IMR-90 (cell line): ENCODE results near the gene PCP4L1. TPM values are rescaled to one million over a fixed set of nuclear protein-coding genes. Genes with fewer than 3 reads are reported as not detected.

ENCODE experiments used
- ATAC-seq: fragments of 200-7000 bp; cut with Tn5 transposase; 2 replicates; pipeline ENCODE4 v1.9.1; 2020; ENCODE audit warnings: low read depth, mild to moderate bottlenecking, moderate library complexity
- BruUV-seq: library from RNA; stranded (reverse); fragments of 400-500 nt; replicated peaks from 2 replicates; lab custom pipeline; 2021; lab: Mats Ljungman, UMichigan
- CTCF ChIA-PET: fragments of 300-600 bp; formaldehyde crosslinking; extraction: SDS; loops from one replicate; lab custom pipeline; 2021; ENCODE audit warnings: antibody characterized with exemption; lab: Yijun Ruan, JAX
- POLR2A ChIA-PET: fragments of 300-600 bp; sonication (Branson Sonifier 250); formaldehyde crosslinking; loops from one replicate; lab custom pipeline; 2022; ENCODE audit warnings: antibody characterized with exemption; ENCODE audit not compliant: unreplicated experiment; lab: Charles Lee
- DNase-seq: peaks from one replicate; pipeline ENCODE4 v3.0.0; 2013
- H2AFZ ChIP-seq: replicated peaks from 2 replicates; pipeline ENCODE3; 2013; ENCODE audit warnings: low read length, mild to moderate bottlenecking; ENCODE audit not compliant: poor library complexity
- H2AK5ac ChIP-seq: 2 replicates; pipeline ENCODE4 v1.6.1; 2013; ENCODE audit warnings: low read depth, low read length, inconsistent platforms
- H2AK9ac ChIP-seq: replicated peaks from 2 replicates; pipeline ENCODE3; 2013; ENCODE audit warnings: mild to moderate bottlenecking, low read depth, low read length, moderate library complexity; ENCODE audit not compliant: poor library complexity
- H2BK120ac ChIP-seq: 2 replicates; pipeline ENCODE4 v1.6.1; 2013; ENCODE audit warnings: low read depth, low read length, inconsistent platforms
- H2BK15ac ChIP-seq: 3 replicates; pipeline ENCODE4 v1.6.1; 2013; ENCODE audit warnings: low read depth, low read length, inconsistent platforms
- H2BK20ac ChIP-seq: 2 replicates; pipeline ENCODE4 v1.6.1; 2013; ENCODE audit warnings: low read depth, mild to moderate bottlenecking, inconsistent platforms, low read length, moderate library complexity
- H2BK5ac ChIP-seq: 2 replicates; pipeline ENCODE4 v1.6.1; 2013; ENCODE audit warnings: mild to moderate bottlenecking, low read depth, low read length, inconsistent platforms; ENCODE audit not compliant: poor library complexity, severe bottlenecking
- H3K14ac ChIP-seq: replicated peaks from 2 replicates; pipeline ENCODE4 v1.6.1; 2013; ENCODE audit warnings: low read depth, low read length, inconsistent platforms
- H3K18ac ChIP-seq: 2 replicates; pipeline ENCODE4 v1.6.1; 2013; ENCODE audit warnings: low read depth, low read length, control low read depth
- H3K23ac ChIP-seq: 2 replicates; pipeline ENCODE4 v1.6.1; 2013; ENCODE audit warnings: low read depth, low read length, inconsistent platforms
- H3K27ac ChIP-seq: 2 replicates; pipeline ENCODE4 v1.5.1; 2013; ENCODE audit warnings: mild to moderate bottlenecking, control low read depth, low read length; ENCODE audit not compliant: insufficient read depth
- H3K27me3 ChIP-seq: 2 replicates; pipeline ENCODE4 v1.6.1; 2013; ENCODE audit warnings: low read length; ENCODE audit not compliant: control insufficient read depth, insufficient read depth
- H3K36me3 ChIP-seq: 2 replicates; pipeline ENCODE4 v1.6.1; 2013; ENCODE audit warnings: low read length, mixed read lengths; ENCODE audit not compliant: control insufficient read depth, insufficient read depth
- H3K4ac ChIP-seq: 2 replicates; pipeline ENCODE4 v1.6.1; 2013; ENCODE audit warnings: low read depth, low read length, inconsistent platforms
- H3K4me1 ChIP-seq: 2 replicates; pipeline ENCODE4 v1.6.1; 2013; ENCODE audit warnings: low read length, mixed read lengths; ENCODE audit not compliant: control insufficient read depth, insufficient read depth
- H3K4me2 ChIP-seq: 2 replicates; pipeline ENCODE4 v1.6.1; 2013; ENCODE audit warnings: low read depth, mild to moderate bottlenecking, control low read depth, low read length, moderate library complexity
- H3K4me3 ChIP-seq: 2 replicates; pipeline ENCODE4 v1.5.1; 2013; ENCODE audit warnings: low read depth, mild to moderate bottlenecking, control low read depth, low read length, moderate library complexity; ENCODE audit not compliant: insufficient read depth
- H3K56ac ChIP-seq: 2 replicates; pipeline ENCODE4 v1.6.1; 2013; ENCODE audit warnings: low read length, inconsistent platforms; ENCODE audit not compliant: insufficient read depth; ENCODE audit errors: extremely low read depth
- H3K79me1 ChIP-seq, 2 experiments: 2 replicates each; pipeline ENCODE4 v1.6.1; 2013; ENCODE audit warnings: low read length in 2 of 2, inconsistent platforms in 1 of 2, low read depth in 1 of 2
- H3K9ac ChIP-seq: 2 replicates; pipeline ENCODE4 v1.6.1; 2013; ENCODE audit warnings: low read depth, low read length, control low read depth
- H3K9me1 ChIP-seq: 2 replicates; pipeline ENCODE4 v1.6.1; 2013; ENCODE audit warnings: low read length, inconsistent platforms; ENCODE audit not compliant: insufficient read depth
- H3K9me3 ChIP-seq: 2 replicates; pipeline ENCODE4 v1.6.1; 2013; ENCODE audit warnings: low read length; ENCODE audit not compliant: control insufficient read depth, insufficient read depth
- H4K20me1 ChIP-seq: 2 replicates; pipeline ENCODE4 v1.6.1; 2013; ENCODE audit warnings: low read length, inconsistent platforms; ENCODE audit not compliant: insufficient read depth
- H4K5ac ChIP-seq: 2 replicates; pipeline ENCODE4 v1.6.1; 2013; ENCODE audit warnings: mild to moderate bottlenecking, low read depth, low read length, control low read depth
- H4K8ac ChIP-seq, 2 experiments: 2 replicates each; pipeline ENCODE4 v1.6.1; 2013; ENCODE audit warnings: low read depth in 2 of 2, low read length in 2 of 2, control low read depth in 1 of 2, inconsistent platforms in 1 of 2
- H4K91ac ChIP-seq: 2 replicates; pipeline ENCODE4 v1.6.1; 2013; ENCODE audit warnings: low read depth, low read length, inconsistent platforms; ENCODE audit not compliant: insufficient read depth
- BHLHE40 ChIP-seq: fragments of 150-350 bp; IDR thresholded peaks from 2 replicates; pipeline ENCODE4 v1.6.1; 2016; ENCODE audit warnings: mild to moderate bottlenecking, low read depth, low read length
- CEBPB ChIP-seq: IDR thresholded peaks from 2 replicates; pipeline ENCODE4 v1.6.1; 2012; ENCODE audit warnings: low read depth, low read length, improper control_type of control experiment
- CHD1 ChIP-seq: IDR thresholded peaks from 2 replicates; pipeline ENCODE4 v1.6.1; 2012; ENCODE audit warnings: low read depth, low read length, improper control_type of control experiment
- CTCF ChIP-seq: conservative IDR thresholded peaks from 2 replicates; pipeline ENCODE4 v1.5.1; 2012; ENCODE audit warnings: mild to moderate bottlenecking, low read depth, low read length, improper control_type of control experiment
- ELK1 ChIP-seq: fragments of 150-350 bp; IDR thresholded peaks from 2 replicates; pipeline ENCODE4 v1.6.1; 2016; ENCODE audit warnings: low read depth, mild to moderate bottlenecking, low read length, moderate library complexity, borderline replicate concordance
- FOS ChIP-seq: fragments of 150-350 bp; IDR thresholded peaks from 2 replicates; pipeline ENCODE4 v1.6.1; 2016; ENCODE audit warnings: low read depth, low read length
- MAFK ChIP-seq: IDR thresholded peaks from 2 replicates; pipeline ENCODE4 v1.6.1; 2012; ENCODE audit warnings: low read depth, low read length, improper control_type of control experiment
- MAZ ChIP-seq: IDR thresholded peaks from 2 replicates; pipeline ENCODE4 v1.6.1; 2012; ENCODE audit warnings: low read depth, mild to moderate bottlenecking, low read length, improper control_type of control experiment, moderate library complexity, borderline replicate concordance
- MXI1 ChIP-seq: IDR thresholded peaks from 2 replicates; pipeline ENCODE4 v1.6.1; 2012; ENCODE audit warnings: low read depth, mild to moderate bottlenecking, low read length, moderate library complexity, borderline replicate concordance
- NFE2L2 ChIP-seq: fragments of 150-350 bp; IDR thresholded peaks from 2 replicates; pipeline ENCODE4 v1.6.1; 2016; ENCODE audit warnings: low read depth, mild to moderate bottlenecking, low read length
- POLR2A ChIP-seq: IDR thresholded peaks from 2 replicates; pipeline ENCODE4 v1.6.1; 2012; ENCODE audit warnings: mild to moderate bottlenecking, low read depth, low read length
- RAD21 ChIP-seq: IDR thresholded peaks from 2 replicates; pipeline ENCODE4 v1.6.1; 2012; ENCODE audit warnings: low read length, improper control_type of control experiment
- RCOR1 ChIP-seq: IDR thresholded peaks from 2 replicates; pipeline ENCODE4 v1.6.1; 2012; ENCODE audit warnings: mild to moderate bottlenecking, low read length, improper control_type of control experiment; ENCODE audit not compliant: insufficient replicate concordance
- RFX5 ChIP-seq: IDR thresholded peaks from 2 replicates; pipeline ENCODE4 v1.8.0; 2012; ENCODE audit warnings: low read depth, mild to moderate bottlenecking, low read length, moderate library complexity
- SMC3 ChIP-seq: fragments of 150-350 bp; IDR thresholded peaks from 2 replicates; pipeline ENCODE4 v1.6.1; 2016; ENCODE audit warnings: low read depth, mild to moderate bottlenecking, antibody characterized with exemption, low read length, moderate library complexity
- USF2 ChIP-seq: fragments of 150-350 bp; IDR thresholded peaks from 2 replicates; pipeline ENCODE4 v1.6.1; 2017; ENCODE audit warnings: mild to moderate bottlenecking, antibody characterized with exemption, low read length, low read depth
- WGBS, 2 experiments: methylation state at CpG; one replicate each; pipeline versions ENCODE4 v1.1.5 to v1.1.7; 2013; ENCODE audit warnings: missing lambda C conversion rate in 2 of 2; ENCODE audit not compliant: insufficient read length in 1 of 2; ENCODE audit errors: extremely low coverage in 2 of 2; 5-methylcytosine and 5-hydroxymethylcytosine counted together
- dilution Hi-C: fragments of 300-500 bp; cut with HindIII; formaldehyde crosslinking; loops from one replicate; pipeline ENCODE4 v1.14.3; 2018; ENCODE audit warnings: low sequenced_read_pairs; ENCODE audit not compliant: unreplicated experiment
- in situ Hi-C: fragments of 300-500 bp; cut with MboI; formaldehyde crosslinking; loops from 3 replicates; pipeline ENCODE4 v1.14.3; 2019; ENCODE audit warnings: low sequenced_read_pairs, inconsistent platforms, mixed read lengths
- intact Hi-C: fragments of 100-400 bp; cut with micrococcal nuclease; formaldehyde crosslinking; loops from 2 replicates; pipeline ENCODE4 v1.10.0; 2022
- polyA plus RNA-seq, 3 experiments: library from polyadenylated mRNA; depleted of rRNA; stranded (reverse); fragments of >200 nt; gene quantifications; 2 replicates each; pipeline ENCODE4 v1.2.3, GENCODE V29; 2012; ENCODE audit warnings: low replicate concordance in 1 of 3
- total RNA-seq: library from RNA; depleted of rRNA; stranded (reverse); fragments of >200 nt; gene quantifications from 2 replicates; pipeline ENCODE4 v1.2.3, GENCODE V29; 2012

Gene PCP4L1
- total and polyA plus RNA-seq, 2 of the 4 experiments (the other 2 are of a cell fraction) = not detected

- intact Hi-C loops = no loop called here
- CTCF ChIA-PET = no interaction called here
- POLR2A ChIA-PET = no interaction called here
Measured at GRCh38 chr1:161259345-161259702, 779 bp downstream of the PCP4L1 start.

More at GRCh38 chr1:161259345-161259702, 779 bp downstream of the PCP4L1 start:
- dilution Hi-C loops = no loop called here
- Histone ChIP-seq H3K4me3 (no peak overlapping the region), H3K9me1 (no peaks in the 10 kb centered on the region), H4K5ac (no peak overlapping the region), H2BK20ac (no peak overlapping the region), H3K4ac (no peak overlapping the region), H3K18ac (no peak overlapping the region), H3K27me3 (peaks cover 36% of the 10 kb centered on the region), H4K8ac (no peak overlapping the region), H3K27ac (no peak overlapping the region), H3K56ac (no peak overlapping the region), H3K79me1 (no peaks in the 10 kb centered on the region), H2BK120ac (no peak overlapping the region), H2BK15ac (no peak overlapping the region), H4K20me1 (no peaks in the 10 kb centered on the region), H3K14ac (no peak overlapping the region), H4K91ac (no peak overlapping the region), H2AFZ (no peak overlapping the region), H2AK9ac (no peak overlapping the region), H2BK5ac (no peak overlapping the region), H2AK5ac (no peak overlapping the region), H3K4me1 (no peaks in the 10 kb centered on the region), H3K9me3 (peaks cover 11% of the 10 kb centered on the region), H3K36me3 (no peaks in the 10 kb centered on the region), H3K9ac (no peak overlapping the region), H3K4me2 (no peak overlapping the region), H3K23ac (no peak overlapping the region)
- BruUV-seq = no TSS peak
- in situ Hi-C loops = no loop called here
- ATAC-seq = no peak
- WGBS, 2 experiments = no CpG with 5 or more reads among the region's 6 CpGs
- no peak for TF ChIP-seq MAZ
- no peak for TF ChIP-seq CTCF
- no peak for TF ChIP-seq MAFK
- TF ChIP-seq CEBPB = no peak
- TF ChIP-seq FOS = no peak
- no peak for TF ChIP-seq RCOR1
- TF ChIP-seq NFE2L2 = no peak
- no peak for TF ChIP-seq ELK1
- no peak for TF ChIP-seq CHD1
- no peak for TF ChIP-seq POLR2A
- no peak for TF ChIP-seq BHLHE40
- TF ChIP-seq RFX5 = no peak
- no peak for TF ChIP-seq MXI1
- no peak for TF ChIP-seq SMC3
- no peak for TF ChIP-seq RAD21
- TF ChIP-seq USF2 = no peak
- no peak for DNase-seq
